ENCODE data around the gene LIFR.
"Not testable (repeated sequence)": the region's sequence is repeated elsewhere in the genome, so short reads cannot be mapped to it uniquely, and the experiment has no call there.

The LIFR gene

GRCh38 chr5:38579105-38579504, 22.7 kb upstream of the LIFR start:
- no peak for DNase-seq

GRCh38 chr5:38576961-38577684, 20.7 kb upstream of the LIFR start:
- DNase-seq, result no peak

GRCh38 chr5:38576442-38576841, 20.0 kb upstream of the LIFR start:
- no peak for DNase-seq

- DNase-seq, result no peak
Observed at GRCh38 chr5:38575476-38575875, 19.0 kb upstream of the LIFR start.

GRCh38 chr5:38574009-38574408, 17.6 kb upstream of the LIFR start:
- no peak for DNase-seq

- DNase-seq, result no peak
Observed at GRCh38 chr5:38573521-38573920, 17.1 kb upstream of the LIFR start.

GRCh38 chr5:38569180-38569579, 12.7 kb upstream of the LIFR start:
- no peak for DNase-seq

GRCh38 chr5:38567306-38567705, 10.9 kb upstream of the LIFR start:
- DNase-seq, result not testable (repeated sequence)

- no peak for DNase-seq
Observed at GRCh38 chr5:38563624-38564023, 7.2 kb upstream of the LIFR start.

GRCh38 chr5:38562444-38563210, 6.2 kb upstream of the LIFR start:
- no peak for DNase-seq

- no peak for DNase-seq
Observed at GRCh38 chr5:38559428-38559827, 3.0 kb upstream of the LIFR start.

GRCh38 chr5:38557792-38558191, 1.3 kb upstream of the LIFR start:
- DNase-seq, result no peak

- DNase-seq, result no peak
Observed at GRCh38 chr5:38557308-38557710, 863 bp upstream of the LIFR start.

- no peak for DNase-seq
Observed at GRCh38 chr5:38556088-38556598, 303 bp downstream of the LIFR start.

- no peak for DNase-seq
Observed at GRCh38 chr5:38555354-38556087, 925 bp downstream of the LIFR start.

- DNase-seq, result no peak
Observed at GRCh38 chr5:38554861-38555260, 1.6 kb downstream of the LIFR start.

GRCh38 chr5:38554403-38554802, 2.0 kb downstream of the LIFR start:
- DNase-seq, result no peak

GRCh38 chr5:38553001-38553521, 3.4 kb downstream of the LIFR start:
- no peak for DNase-seq

GRCh38 chr5:38551030-38552017, 5.1 kb downstream of the LIFR start:
- no peak for DNase-seq

GRCh38 chr5:38548064-38548759, 8.2 kb downstream of the LIFR start:
- no peak for DNase-seq

GRCh38 chr5:38547257-38547656, 9.2 kb downstream of the LIFR start:
- DNase-seq, result no peak

Measured in NCI-H146 (cell line).